HG02798 (cell line): ENCODE data around the gene COBL.
"Not testable (repeated sequence)": the region's sequence is repeated elsewhere in the genome, so short reads cannot be mapped to it uniquely, and the experiment has no call there.

Experiments
- ATAC-seq: cut with Tn5 transposase; IDR thresholded peaks from one replicate; pipeline ENCODE4 v1.9.1; 2021; ENCODE audit warnings: mild to moderate bottlenecking; ENCODE audit not compliant: unreplicated experiment, poor library complexity

COBL gene

GRCh38 chr7:50994753-50995319 is 321.8 kb downstream of the COBL start:
- no peak for ATAC-seq

- ATAC-seq = not testable (repeated sequence)
Measured at GRCh38 chr7:50990214-50990613, 326.4 kb downstream of the COBL start.

- ATAC-seq = no peak
Measured at GRCh38 chr7:50988988-50989387, 327.6 kb downstream of the COBL start.

- ATAC-seq = no peak
Measured at GRCh38 chr7:50988465-50988864, 328.1 kb downstream of the COBL start.

- no peak for ATAC-seq
Measured at GRCh38 chr7:50985096-50985495, 331.5 kb downstream of the COBL start.

GRCh38 chr7:50983850-50984249 is 332.8 kb downstream of the COBL start:
- no peak for ATAC-seq

- no peak for ATAC-seq
Measured at GRCh38 chr7:50982626-50983025, 334.0 kb downstream of the COBL start.

- ATAC-seq = no peak
Measured at GRCh38 chr7:50981743-50982142, 334.9 kb downstream of the COBL start.

- ATAC-seq = no peak
Measured at GRCh38 chr7:50980411-50980810, 336.2 kb downstream of the COBL start.

- ATAC-seq = no peak
Measured at GRCh38 chr7:50978633-50979215, 337.9 kb downstream of the COBL start.

- no peak for ATAC-seq
Measured at GRCh38 chr7:50977421-50977820, 339.2 kb downstream of the COBL start.

- ATAC-seq = no peak
Measured at GRCh38 chr7:50976064-50976463, 340.5 kb downstream of the COBL start.

GRCh38 chr7:50974240-50974639 is 342.4 kb downstream of the COBL start:
- ATAC-seq = no peak

GRCh38 chr7:50973814-50974213 is 342.8 kb downstream of the COBL start:
- ATAC-seq = no peak

- ATAC-seq = no peak
Measured at GRCh38 chr7:50970092-50970491, 346.5 kb downstream of the COBL start.
